ENCODE measurements around the gene WBP4.

The WBP4 gene

GRCh38 chr13:41056194-41056593 lies 5.1 kb upstream of the WBP4 start:
- no peak for ATAC-seq (ENCODE audit: low read depth)
- H3K4me3 Mint-ChIP-seq, result no peak overlapping the region
- peaks cover 40% of the 10 kb centered on the region for H3K4me1 Mint-ChIP-seq
- no peaks in the 10 kb centered on the region for H3K9me3 Mint-ChIP-seq
- no peaks in the 10 kb centered on the region for H3K27me3 Mint-ChIP-seq
- DNase-seq (ENCODE audit: low spot score in 2 of 2), result no peak
- H3K27ac Mint-ChIP-seq, result peak overlapping the region; percentile 56
- no peaks in the 10 kb centered on the region for H3K36me3 Mint-ChIP-seq

- no peak for ATAC-seq (ENCODE audit: low read depth)
- H3K27ac Mint-ChIP-seq, result peak overlapping the region; percentile 56
- H3K27me3 Mint-ChIP-seq, result no peaks in the 10 kb centered on the region
- peaks cover 40% of the 10 kb centered on the region for H3K4me1 Mint-ChIP-seq
- H3K9me3 Mint-ChIP-seq, result no peaks in the 10 kb centered on the region
- DNase-seq (ENCODE audit: low spot score in 2 of 2), result no peak
- no peaks in the 10 kb centered on the region for H3K36me3 Mint-ChIP-seq
- no peak overlapping the region for H3K4me3 Mint-ChIP-seq
These were observed 4.2 kb upstream of the WBP4 start for GRCh38 chr13:41056826-41057711.

- ATAC-seq (ENCODE audit: low read depth) (no peak), DNase-seq (ENCODE audit: low spot score in 2 of 2) (no peak)
- Mint-ChIP-seq H3K27me3 (no peaks in the 10 kb centered on the region), H3K27ac (peak overlapping the region; percentile 2), H3K4me1 (peaks cover 36% of the 10 kb centered on the region), H3K36me3 (no peaks in the 10 kb centered on the region), H3K4me3 (peak overlapping the region; percentile 12), H3K9me3 (no peaks in the 10 kb centered on the region)
These were observed 2.8 kb upstream of the WBP4 start for GRCh38 chr13:41058295-41059070.

GRCh38 chr13:41059456-41060081 lies 1.7 kb upstream of the WBP4 start:
- ATAC-seq (ENCODE audit: low read depth) (no peak), DNase-seq (ENCODE audit: low spot score in 2 of 2) (no peak)
- Mint-ChIP-seq H3K9me3 (no peaks in the 10 kb centered on the region), H3K4me1 (peaks cover 29% of the 10 kb centered on the region), H3K27me3 (no peaks in the 10 kb centered on the region), H3K36me3 (no peaks in the 10 kb centered on the region), H3K4me3 (peak overlapping the region; percentile 97), H3K27ac (peak overlapping the region; percentile 100)

- DNase-seq (ENCODE audit: low spot score in 2 of 2), result peak; percentile 59 to 73
- no peaks in the 10 kb centered on the region for H3K9me3 Mint-ChIP-seq
- peak; percentile 28 for ATAC-seq (ENCODE audit: low read depth)
- H3K4me3 Mint-ChIP-seq, result peak overlapping the region; percentile 97
- peak overlapping the region; percentile 100 for H3K27ac Mint-ChIP-seq
- H3K4me1 Mint-ChIP-seq, result peaks cover 23% of the 10 kb centered on the region
- no peaks in the 10 kb centered on the region for H3K27me3 Mint-ChIP-seq
- H3K36me3 Mint-ChIP-seq, result peaks cover 3% of the 10 kb centered on the region
These were observed 1.1 kb upstream of the WBP4 start for GRCh38 chr13:41060082-41060723.

- peak in 1 of 2 donors; percentile 79 for DNase-seq (ENCODE audit: low spot score in 2 of 2)
- Mint-ChIP-seq H3K27ac (peak overlapping the region; percentile 100), H3K4me3 (peak overlapping the region; percentile 97), H3K4me1 (peaks cover 21% of the 10 kb centered on the region), H3K27me3 (no peaks in the 10 kb centered on the region), H3K9me3 (no peaks in the 10 kb centered on the region), H3K36me3 (peaks cover 3% of the 10 kb centered on the region)
- peak; percentile 62 for ATAC-seq (ENCODE audit: low read depth)
These were observed 610 bp upstream of the WBP4 start for GRCh38 chr13:41060724-41061074.

- DNase-seq (ENCODE audit: low spot score in 2 of 2) (no peak), ATAC-seq (ENCODE audit: low read depth) (peak; percentile 1)
- peaks cover 13% of the 10 kb centered on the region for H3K4me1 Mint-ChIP-seq
- no peaks in the 10 kb centered on the region for H3K27me3 Mint-ChIP-seq
- no peaks in the 10 kb centered on the region for H3K9me3 Mint-ChIP-seq
- H3K4me3 Mint-ChIP-seq, result peak overlapping the region; percentile 97
- H3K27ac Mint-ChIP-seq, result peak overlapping the region; percentile 100
- H3K36me3 Mint-ChIP-seq, result peaks cover 5% of the 10 kb centered on the region
These were observed 867 bp downstream of the WBP4 start for GRCh38 chr13:41061914-41062837.

- Mint-ChIP-seq H3K4me1 (peaks cover 4% of the 10 kb centered on the region), H3K27ac (no peak overlapping the region), H3K36me3 (peaks cover 9% of the 10 kb centered on the region), H3K4me3 (no peak overlapping the region), H3K9me3 (no peaks in the 10 kb centered on the region), H3K27me3 (no peaks in the 10 kb centered on the region)
- ATAC-seq (ENCODE audit: low read depth) (no peak), DNase-seq (ENCODE audit: low spot score in 2 of 2) (no peak)
These were observed 3.2 kb downstream of the WBP4 start for GRCh38 chr13:41064493-41064892.

GRCh38 chr13:41065078-41065477 lies 3.8 kb downstream of the WBP4 start:
- ATAC-seq (ENCODE audit: low read depth) (no peak), DNase-seq (ENCODE audit: low spot score in 2 of 2) (no peak)
- Mint-ChIP-seq H3K27ac (no peak overlapping the region), H3K4me1 (no peaks in the 10 kb centered on the region), H3K9me3 (no peaks in the 10 kb centered on the region), H3K27me3 (no peaks in the 10 kb centered on the region), H3K36me3 (peaks cover 9% of the 10 kb centered on the region), H3K4me3 (no peak overlapping the region)

GRCh38 chr13:41074523-41074922 lies 13.2 kb downstream of the WBP4 start:
- H3K27ac Mint-ChIP-seq, result no peak overlapping the region
- no peak overlapping the region for H3K4me3 Mint-ChIP-seq
- no peak for DNase-seq (ENCODE audit: low spot score in 2 of 2)
- ATAC-seq (ENCODE audit: low read depth), result no peak
- no peaks in the 10 kb centered on the region for H3K27me3 Mint-ChIP-seq
- peaks cover 33% of the 10 kb centered on the region for H3K36me3 Mint-ChIP-seq
- no peaks in the 10 kb centered on the region for H3K4me1 Mint-ChIP-seq
- no peaks in the 10 kb centered on the region for H3K9me3 Mint-ChIP-seq

- Mint-ChIP-seq H3K9me3 (no peaks in the 10 kb centered on the region), H3K4me3 (no peak overlapping the region), H3K27me3 (no peaks in the 10 kb centered on the region), H3K4me1 (no peaks in the 10 kb centered on the region), H3K36me3 (peaks cover 36% of the 10 kb centered on the region), H3K27ac (no peak overlapping the region)
- peak; percentile 54 for ATAC-seq (ENCODE audit: low read depth)
- peak; percentile 28 to 56 for DNase-seq (ENCODE audit: low spot score in 2 of 2)
These were observed 13.7 kb downstream of the WBP4 start for GRCh38 chr13:41075034-41075433.

GRCh38 chr13:41075485-41075884 lies 14.2 kb downstream of the WBP4 start:
- H3K36me3 Mint-ChIP-seq, result peaks cover 34% of the 10 kb centered on the region
- no peak overlapping the region for H3K27ac Mint-ChIP-seq
- H3K9me3 Mint-ChIP-seq, result no peaks in the 10 kb centered on the region
- no peak overlapping the region for H3K4me3 Mint-ChIP-seq
- ATAC-seq (ENCODE audit: low read depth) (no peak), DNase-seq (ENCODE audit: low spot score in 2 of 2) (no peak)
- no peaks in the 10 kb centered on the region for H3K27me3 Mint-ChIP-seq
- H3K4me1 Mint-ChIP-seq, result no peaks in the 10 kb centered on the region

GRCh38 chr13:41077475-41077874 lies 16.2 kb downstream of the WBP4 start:
- no peak for DNase-seq (ENCODE audit: low spot score in 2 of 2)
- Mint-ChIP-seq H3K4me1 (no peaks in the 10 kb centered on the region), H3K9me3 (no peaks in the 10 kb centered on the region), H3K36me3 (peaks cover 29% of the 10 kb centered on the region), H3K27me3 (no peaks in the 10 kb centered on the region), H3K27ac (no peak overlapping the region), H3K4me3 (no peak overlapping the region)
- no peak for ATAC-seq (ENCODE audit: low read depth)
